ENCODE results near the gene SLC9B1. TPM values are rescaled to one million over a fixed set of nuclear protein-coding genes. Genes with fewer than 3 reads are reported as not detected.
A peak's percentile ranks its signal among the peaks of the same experiment; 100 is the strongest.

SLC9B1 gene
- total and polyA plus RNA-seq, 3 donors from 2014 or later = 23.4 to 108 (median 27.2) TPM

GRCh38 chr4:103012551-103012950 is 7.0 kb downstream of the SLC9B1 start:
- no peak overlapping the region for H3K4me3 ChIP-seq
- DNase-seq = no peak
- H3K36me3 ChIP-seq (ENCODE audit: low read depth, missing control alignments) = no peaks in the 10 kb centered on the region
- H3K9me3 ChIP-seq = no peaks in the 10 kb centered on the region
- peak overlapping the region; percentile 46 to 73 for H3K27ac ChIP-seq
- no peaks in the 10 kb centered on the region for H3K27me3 ChIP-seq
- intact Hi-C loops (cut with DNase I; ENCODE audit: low total_unique reads) = loop anchor here (10.0 kb wide), 1 partner anchor 388 kb away; no protein-coding TSS in a partner anchor
- no peak for TF ChIP-seq POLR2A (IDR thresholded peaks at IDR 0.05)
- peaks cover 22% of the 10 kb centered on the region for H3K4me1 ChIP-seq

GRCh38 chr4:103012060-103012459 is 7.4 kb downstream of the SLC9B1 start:
- DNase-seq = no peak
- Histone ChIP-seq H3K36me3 (ENCODE audit: low read depth, missing control alignments) (no peaks in the 10 kb centered on the region), H3K27me3 (no peaks in the 10 kb centered on the region), H3K9me3 (no peaks in the 10 kb centered on the region), H3K4me1 (peaks cover 22% of the 10 kb centered on the region), H3K4me3 (no peak overlapping the region), H3K27ac (peak overlapping the region; percentile 46 to 73)
- TF ChIP-seq POLR2A (IDR thresholded peaks at IDR 0.05) (no peak), CTCF (IDR thresholded peaks at IDR 0.05) (no peak)
- intact Hi-C loops (cut with DNase I; ENCODE audit: low total_unique reads) = loop anchor here (10.0 kb wide), 1 partner anchor 387 kb away; no protein-coding TSS in a partner anchor
- WGBS, 2 donors = 33 to 48% methylated on average over 1 of the region's 1 CpG

- H3K27ac ChIP-seq = peak overlapping the region; percentile 46 to 73
- 76 to 100% methylated on average over 2 to 4 of the region's 4 CpGs for WGBS, 2 donors
- TF ChIP-seq POLR2A (IDR thresholded peaks at IDR 0.05) (no peak), CTCF (IDR thresholded peaks at IDR 0.05) (no peak)
- peak; percentile 48 for DNase-seq
- intact Hi-C loops (cut with DNase I; ENCODE audit: low total_unique reads) = loop anchor here (10.0 kb wide), 1 partner anchor 387 kb away; no protein-coding TSS in a partner anchor
- H3K4me3 ChIP-seq = no peak overlapping the region
- no peaks in the 10 kb centered on the region for H3K36me3 ChIP-seq (ENCODE audit: low read depth, missing control alignments)
- H3K4me1 ChIP-seq = peaks cover 22% of the 10 kb centered on the region
- H3K9me3 ChIP-seq = no peaks in the 10 kb centered on the region
- H3K27me3 ChIP-seq = no peaks in the 10 kb centered on the region
Observed at GRCh38 chr4:103011378-103012025, 8.0 kb downstream of the SLC9B1 start.

DNA sequence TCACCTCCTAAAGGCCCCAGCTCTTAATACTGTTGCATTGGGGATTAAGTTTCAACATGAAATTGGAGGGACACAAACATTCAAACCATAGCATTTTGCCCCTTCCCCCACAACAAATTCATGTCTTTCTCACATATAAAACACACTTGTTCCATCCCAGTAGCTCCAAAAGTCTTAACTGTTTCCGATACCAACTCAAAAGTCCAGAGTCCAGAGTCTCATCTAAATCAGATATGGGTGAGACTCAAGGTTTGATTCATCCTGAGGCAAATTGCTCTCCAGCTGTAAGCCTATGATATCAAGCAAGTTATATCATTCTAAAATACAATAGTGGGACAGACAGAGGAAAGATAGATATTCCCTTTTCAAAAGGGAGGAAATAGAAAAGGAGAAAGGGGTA is 8.7 kb downstream of the SLC9B1 start:
- Histone ChIP-seq H3K27ac (peak overlapping the region; percentile 46 to 73), H3K9me3 (no peaks in the 10 kb centered on the region), H3K36me3 (ENCODE audit: low read depth, missing control alignments) (no peaks in the 10 kb centered on the region), H3K4me3 (no peak overlapping the region), H3K4me1 (peaks cover 22% of the 10 kb centered on the region), H3K27me3 (no peaks in the 10 kb centered on the region)
- intact Hi-C loops (cut with DNase I; ENCODE audit: low total_unique reads) = loop anchor here (10.0 kb wide), 1 partner anchor 386 kb away; no protein-coding TSS in a partner anchor
- 90 to 100% methylated on average over 1 of the region's 1 CpG for WGBS, 2 donors
- no peak for DNase-seq
- TF ChIP-seq CTCF (IDR thresholded peaks at IDR 0.05) (no peak), POLR2A (IDR thresholded peaks at IDR 0.05) (no peak)

DNA sequence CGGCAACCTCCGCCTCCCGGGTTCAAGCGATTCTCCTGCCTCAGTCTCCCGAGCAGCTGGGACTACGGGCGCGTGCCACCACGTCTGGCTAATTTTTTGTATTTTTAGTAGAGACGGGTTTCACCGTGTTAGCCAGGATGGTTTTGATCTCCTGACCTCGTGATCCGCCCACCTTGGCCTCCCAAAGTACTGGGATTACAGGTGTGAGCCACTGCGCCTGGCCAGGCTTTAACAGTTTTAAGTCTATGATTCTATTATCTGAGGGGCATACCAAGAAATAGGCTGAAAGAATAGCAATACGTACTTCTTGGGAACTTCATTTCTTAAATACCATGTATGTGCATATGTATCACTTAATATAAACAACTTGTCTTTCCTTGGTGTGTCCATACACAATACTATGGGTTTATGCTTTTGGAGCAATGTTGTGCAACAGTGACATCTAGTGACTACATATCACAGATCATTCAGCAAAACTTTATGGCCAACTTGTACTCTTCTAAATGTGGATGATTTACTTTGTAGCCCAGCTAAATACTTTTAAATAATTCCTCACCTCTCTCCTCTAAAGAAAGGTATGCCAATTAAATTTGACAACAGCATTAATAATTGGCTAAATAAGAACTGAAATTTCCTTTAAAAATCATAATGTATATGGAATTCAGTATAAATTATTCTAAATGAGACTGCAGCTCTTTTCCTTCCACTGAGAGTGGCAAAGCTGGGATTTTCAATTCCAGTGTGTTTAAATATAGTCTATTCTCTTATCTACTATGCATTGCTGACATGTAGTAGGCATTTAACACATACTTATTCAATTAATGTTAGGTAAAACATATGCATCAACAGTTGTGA is 10.4 kb downstream of the SLC9B1 start:
- WGBS, 2 donors = 59 to 66% methylated on average over 15 of the region's 15 CpGs
- Histone ChIP-seq H3K27ac (no peak overlapping the region), H3K4me1 (peaks cover 22% of the 10 kb centered on the region), H3K9me3 (no peaks in the 10 kb centered on the region), H3K4me3 (no peak overlapping the region), H3K36me3 (ENCODE audit: low read depth, missing control alignments) (no peaks in the 10 kb centered on the region), H3K27me3 (no peaks in the 10 kb centered on the region)
- TF ChIP-seq POLR2A (IDR thresholded peaks at IDR 0.05) (no peak), CTCF (IDR thresholded peaks at IDR 0.05) (peak; percentile 28 to 61 (median 58))
- intact Hi-C loops (cut with DNase I; ENCODE audit: low total_unique reads) = no loop called here
- DNase-seq = peak; percentile 16

Data from testis (tissue), 3 donors.